H1 (cell line): ENCODE data around the gene CLPTM1L. TPM values are rescaled to one million over a fixed set of nuclear protein-coding genes. Genes with fewer than 3 reads are reported as not detected.

ENCODE experiments used
- CTCF ChIA-PET: fragments of 300-600 bp; sonication (Branson Sonifier 250); formaldehyde crosslinking; loops from one replicate; lab custom pipeline; 2021; ENCODE audit not compliant: partially characterized antibody; lab: Charles Lee
- POLR2A ChIA-PET: fragments of 300-600 bp; sonication (Branson Sonifier 250); formaldehyde crosslinking; loops from one replicate; lab custom pipeline; 2021; ENCODE audit warnings: inconsistent platforms; ENCODE audit not compliant: partially characterized antibody; lab: Charles Lee
- DNase-seq, 2 experiments: peaks; one replicate each; pipeline versions ENCODE4 v3.0.0 to v3.0.0-alpha.2; 2010 to 2022; ENCODE audit warnings: low spot score in 2 of 2, low read depth in 1 of 2, mixed read lengths in 1 of 2
- FAIRE-seq: peaks from 2 replicates; lab custom pipeline; 2011; peaks lifted over from hg19 to GRCh38; lab: Jason Lieb, UNC
- H2AFZ ChIP-seq: 2 replicates; pipeline ENCODE4 v1.8.1; 2012; ENCODE audit warnings: low read length, inconsistent platforms
- H2AK5ac ChIP-seq: 2 replicates; pipeline ENCODE4 v1.6.1; 2013; ENCODE audit warnings: low read depth, low read length
- H2BK120ac ChIP-seq: replicated peaks from 2 replicates; pipeline ENCODE3; 2013; ENCODE audit warnings: low read depth, low read length, inconsistent platforms
- H2BK12ac ChIP-seq: 2 replicates; pipeline ENCODE4 v1.6.1; 2013; ENCODE audit warnings: low read depth, low read length
- H2BK15ac ChIP-seq: 2 replicates; pipeline ENCODE4 v1.6.1; 2013; ENCODE audit warnings: low read length
- H2BK20ac ChIP-seq: 2 replicates; pipeline ENCODE4 v1.6.1; 2013; ENCODE audit warnings: low read length
- H2BK5ac ChIP-seq: 2 replicates; pipeline ENCODE4 v1.6.1; 2013; ENCODE audit warnings: low read depth, low read length
- H3K14ac ChIP-seq: 2 replicates; pipeline ENCODE4 v1.6.1; 2013; ENCODE audit warnings: inconsistent platforms; ENCODE audit not compliant: insufficient read length
- H3K18ac ChIP-seq: 2 replicates; pipeline ENCODE4 v1.6.1; 2013; ENCODE audit warnings: low read length; ENCODE audit errors: extremely low read depth
- H3K23ac ChIP-seq: 2 replicates; pipeline ENCODE4 v1.6.1; 2013; ENCODE audit warnings: inconsistent platforms; ENCODE audit not compliant: insufficient read length
- H3K23me2 ChIP-seq: 2 replicates; pipeline ENCODE4 v1.6.1; 2013; ENCODE audit warnings: low read depth, low read length
- H3K27ac ChIP-seq: 2 replicates; pipeline ENCODE4 v1.6.1; 2011; ENCODE audit warnings: low read depth, low read length, inconsistent platforms
- H3K27me3 ChIP-seq, 4 experiments: replicated peaks in 1 of 4; 1 replicate in 1 of 4; 2 replicates in 3 of 4; pipeline versions ENCODE4 v1.6.1 to v1.8.1; 2011 to 2013; ENCODE audit warnings: low read length in 3 of 4, mild to moderate bottlenecking in 3 of 4, inconsistent platforms in 2 of 4, mixed read lengths in 2 of 4, moderate library complexity in 1 of 4; ENCODE audit not compliant: control insufficient read depth in 3 of 4, insufficient read depth in 3 of 4; ENCODE audit errors: extremely low read depth in 1 of 4
- H3K36me3 ChIP-seq, 4 experiments: 2 replicates each; pipeline versions ENCODE4 v1.6.1 to v1.8.1; 2011 to 2013; ENCODE audit warnings: mild to moderate bottlenecking in 4 of 4, low read length in 3 of 4, moderate library complexity in 2 of 4, control low read depth in 1 of 4, inconsistent platforms in 1 of 4; ENCODE audit not compliant: insufficient read depth in 4 of 4, control insufficient read depth in 2 of 4
- H3K4ac ChIP-seq: replicated peaks from 2 replicates; pipeline ENCODE3; 2013; ENCODE audit warnings: low read length, low read depth, mixed read lengths, inconsistent platforms; ENCODE audit not compliant: insufficient read length
- H3K4me1 ChIP-seq, 4 experiments: replicated peaks in 1 of 4; 1 replicate in 1 of 4; 2 replicates in 3 of 4; pipeline versions ENCODE4 v1.6.1 to v1.8.1; 2011 to 2013; ENCODE audit warnings: low read length in 3 of 4, inconsistent platforms in 2 of 4, mixed read lengths in 1 of 4; ENCODE audit not compliant: insufficient read depth in 4 of 4, control insufficient read depth in 3 of 4
- H3K4me2 ChIP-seq, 2 experiments: 2 replicates each; pipeline versions ENCODE4 v1.6.1 to v1.8.1; 2011 to 2013; ENCODE audit warnings: low read depth in 2 of 2, low read length in 2 of 2, control low read depth in 1 of 2, inconsistent platforms in 1 of 2, mild to moderate bottlenecking in 1 of 2; ENCODE audit not compliant: insufficient read depth in 1 of 2
- H3K4me3 ChIP-seq, 4 experiments: fragments of 200-600, 300-600 bp in 1 of 4; sonication (generic), shearing (Covaris generic), sonication (Bioruptor Twin) in 1 of 4; 2 replicates each; pipeline versions ENCODE4 v1.5.1 to v1.8.1; 2011 to 2016; ENCODE audit warnings: low read length in 4 of 4, low read depth in 3 of 4, control low read depth in 2 of 4, inconsistent platforms in 2 of 4, mild to moderate bottlenecking in 2 of 4, mixed read lengths in 1 of 4, moderate library complexity in 1 of 4; ENCODE audit not compliant: insufficient read depth in 2 of 4; ENCODE audit errors: extremely low read depth in 1 of 4
- H3K56ac ChIP-seq: replicated peaks from 2 replicates; pipeline ENCODE3; 2013; ENCODE audit warnings: low read depth, mild to moderate bottlenecking, mixed read lengths, low read length, inconsistent platforms; ENCODE audit not compliant: insufficient read length
- H3K79me1 ChIP-seq: 2 replicates; pipeline ENCODE4 v1.6.1; 2013; ENCODE audit warnings: low read depth, low read length, control low read depth
- H3K79me2 ChIP-seq, 2 experiments: 2 replicates each; pipeline versions ENCODE4 v1.6.1 to v1.8.1; 2012 to 2013; ENCODE audit warnings: low read length in 2 of 2, mild to moderate bottlenecking in 2 of 2, inconsistent platforms in 1 of 2; ENCODE audit not compliant: insufficient read depth in 2 of 2, control insufficient read depth in 1 of 2
- H3K9ac ChIP-seq, 4 experiments: replicated peaks in 1 of 4; 1 replicate in 1 of 4; 2 replicates in 3 of 4; pipeline versions ENCODE4 v1.6.1 to v1.8.1; 2011 to 2013; ENCODE audit warnings: low read depth in 3 of 4, low read length in 3 of 4, control low read depth in 2 of 4, mild to moderate bottlenecking in 2 of 4, moderate library complexity in 2 of 4, inconsistent platforms in 1 of 4; ENCODE audit errors: extremely low read depth in 1 of 4
- H3K9me3 ChIP-seq, 2 experiments: 2 replicates each; pipeline versions ENCODE4 v1.6.1 to v1.8.1; 2012 to 2013; ENCODE audit warnings: mild to moderate bottlenecking in 2 of 2, moderate library complexity in 2 of 2, control low read depth in 1 of 2, inconsistent platforms in 1 of 2, low read depth in 1 of 2, low read length in 1 of 2, mixed read lengths in 1 of 2; ENCODE audit not compliant: insufficient read depth in 2 of 2
- H4K20me1 ChIP-seq, 2 experiments: replicated peaks in 1 of 2; 2 replicates each; pipeline versions ENCODE3 to v1.8.1; 2011 to 2013; ENCODE audit warnings: inconsistent platforms in 2 of 2, low read length in 2 of 2, mild to moderate bottlenecking in 1 of 2; ENCODE audit not compliant: insufficient read depth in 2 of 2, control insufficient read depth in 1 of 2
- H4K5ac ChIP-seq: 2 replicates; pipeline ENCODE4 v1.6.1; 2013; ENCODE audit warnings: low read length, low read depth, mixed read lengths, inconsistent platforms; ENCODE audit not compliant: insufficient read length
- H4K8ac ChIP-seq: 2 replicates; pipeline ENCODE4 v1.8.0; 2013; ENCODE audit warnings: mild to moderate bottlenecking, moderate library complexity, low read length, inconsistent platforms; ENCODE audit not compliant: insufficient read depth; ENCODE audit errors: extremely low read depth
- H4K91ac ChIP-seq: replicated peaks from 2 replicates; pipeline ENCODE3; 2013; ENCODE audit warnings: low read length, mixed read lengths, inconsistent platforms; ENCODE audit not compliant: insufficient read length
- CREB1 ChIP-seq: IDR thresholded peaks from 2 replicates; pipeline ENCODE4 v1.6.1; 2012; ENCODE audit warnings: inconsistent platforms
- MAX ChIP-seq: IDR thresholded peaks from 2 replicates; pipeline ENCODE4 v1.6.1; 2012; ENCODE audit warnings: inconsistent platforms
- TAF7 ChIP-seq: optimal IDR thresholded peaks from 2 replicates; pipeline ENCODE3; 2011; ENCODE audit warnings: low read depth, mild to moderate bottlenecking, inconsistent platforms, low read length, moderate library complexity, borderline replicate concordance
- WGBS, 2 experiments: shearing (Covaris generic) in 1 of 2; methylation state at CpG; one replicate each; pipeline versions ENCODE4 v1.1.6 to v1.1.7; 2013 to 2015; ENCODE audit warnings: low lambda C conversion rate in 2 of 2, mixed read lengths in 2 of 2, inconsistent platforms in 1 of 2, low coverage in 1 of 2, missing lambda C conversion rate in 1 of 2; ENCODE audit not compliant: insufficient replicate concordance in 2 of 2, insufficient coverage in 1 of 2, insufficient read length in 1 of 2; ENCODE audit errors: extremely low coverage in 1 of 2, missing lambda C conversion rate in 1 of 2; 5-methylcytosine and 5-hydroxymethylcytosine counted together
- polyA plus RNA-seq, 7 experiments: library from polyadenylated mRNA; depleted of rRNA in 3 of 7; stranded (reverse) in 5 of 7; unstranded in 2 of 7; fragments of >200 nt in 5 of 7; fragments of 200-250 nt in 2 of 7; gene quantifications; 1 replicate in 5 of 7; 2 replicates in 1 of 7; 4 replicates in 1 of 7; pipeline versions ENCODE4 v1.2.1 to v1.2.3, GENCODE V29; 2011 to 2013; ENCODE audit warnings: missing spikeins in 2 of 7, mixed read lengths in 2 of 7
- total RNA-seq: library from RNA; stranded (reverse); fragmentation: NEBNext Ultra II Directional; extraction: Animal tissue kit (Norgen Biotek cat#: 25700); gene quantifications from 2 replicates; pipeline ENCODE4 v1.2.1, GENCODE V29; 2021

Gene CLPTM1L
- total and polyA plus RNA-seq, 2 of the 8 experiments (the other 6 are each of a cell fraction or from before 2014, with no cell fraction given), result 102 to 119 TPM

GRCh38 chr5:1374030-1374678 is 29.3 kb upstream of the CLPTM1L start:
- H3K79me2 ChIP-seq, result no peaks in the 10 kb centered on the region

More at GRCh38 chr5:1374030-1374678, 29.3 kb upstream of the CLPTM1L start:
- Histone ChIP-seq H2BK12ac (no peak overlapping the region; the same call in 1 of the 2 replicates), H2AK5ac (no peak overlapping the region), H3K4me3 (no peak overlapping the region), H4K91ac (no peak overlapping the region), H3K4me1 (0 out of 7 replicates have a peak, but pooled peaks cover 0 to 2% (median 0%) of the 10 kb centered on the region in 4 experiments), H2AFZ (no peak overlapping the region), H2BK5ac (no peak overlapping the region), H4K20me1 (no peaks in the 10 kb centered on the region), H3K56ac (no peak overlapping the region), H4K8ac (no peak overlapping the region), H2BK15ac (no peak overlapping the region), H3K79me1 (no peaks in the 10 kb centered on the region), H3K36me3 (no peaks in the 10 kb centered on the region), H3K23ac (no peak overlapping the region), H3K9ac (no peak overlapping the region), H4K5ac (no peak overlapping the region), H3K14ac (no peak overlapping the region), H3K18ac (no peak overlapping the region; the same call in 1 of the 2 replicates), H3K4ac (no peak overlapping the region), H2BK120ac (no peak overlapping the region), H3K9me3 (peaks cover 0 to 3% of the 10 kb centered on the region in 2 experiments; a peak in 1 of 4 replicates), H2BK20ac (no peak overlapping the region), H3K27me3 (peaks cover 0 to 3% (median 1%) of the 10 kb centered on the region in 4 experiments; a peak in 5 of 7 replicates), H3K4me2 (no peak overlapping the region), H3K23me2 (no peaks in the 10 kb centered on the region), H3K27ac (no peak overlapping the region)
- POLR2A ChIA-PET, result interaction anchor here (2.0 kb wide), 1 partner anchor 11 kb away, joined by 7 read pairs; no protein-coding TSS in a partner anchor
- 84% methylated on average over 9 of the region's 9 CpGs; no CpG with 5 or more reads in 1 of the 2 experiments for WGBS, 2 experiments
- TF ChIP-seq CREB1, result no peak
- TF ChIP-seq MAX, result peak; percentile 74
- TF ChIP-seq TAF7, result no peak
- FAIRE-seq, result no peak
- DNase-seq, result no peak
- CTCF ChIA-PET, result interaction anchor here (0.6 kb wide), 1 partner anchor 92 kb away, joined by 3 read pairs; no protein-coding TSS in a partner anchor
